ENCODE measurements around the gene CDK19. TPM values are rescaled to one million over a fixed set of nuclear protein-coding genes. Genes with fewer than 3 reads are reported as not detected.

The CDK19 gene
- total RNA-seq, 1 donor = 15.6 TPM

DNA sequence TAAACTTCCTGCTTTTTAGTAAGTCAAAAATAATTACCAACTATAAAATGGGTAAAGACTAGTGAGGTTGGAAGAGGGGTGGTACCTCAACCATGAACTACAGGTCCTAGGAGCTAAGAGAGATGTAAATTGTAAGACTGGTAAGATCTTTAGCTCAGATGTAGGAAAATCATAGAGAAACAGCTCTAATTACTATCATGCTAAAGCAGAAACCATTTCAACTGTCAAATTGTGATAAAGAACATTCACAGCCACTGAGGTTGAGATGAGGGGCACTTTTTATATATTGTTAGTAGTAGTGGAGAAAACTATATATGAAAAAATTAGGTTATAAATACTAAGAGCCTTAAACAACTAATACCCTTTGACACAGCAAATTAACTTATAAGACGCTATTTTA is 20.0 kb downstream of the CDK19 start:
- DNase-seq (ENCODE audit: insufficient read length, low spot score, missing footprints) = no peak
- Histone ChIP-seq H3K36me3 (ENCODE audit: insufficient read depth, low read length) (no peaks in the 10 kb centered on the region), H3K9me3 (ENCODE audit: low read depth, low read length) (no peaks in the 10 kb centered on the region), H3K27ac (ENCODE audit: low read depth, low read length) (no peak overlapping the region), H3K27me3 (ENCODE audit: insufficient read depth, low read length) (no peaks in the 10 kb centered on the region), H3K4me1 (ENCODE audit: insufficient read depth, low read length) (no peaks in the 10 kb centered on the region), H3K79me2 (ENCODE audit: insufficient read depth, low read length) (peaks cover 25% of the 10 kb centered on the region), H4K20me1 (ENCODE audit: insufficient read depth, low read length) (no peaks in the 10 kb centered on the region), H3K4me2 (ENCODE audit: insufficient read depth, low read length) (no peak overlapping the region), H3K4me3 (ENCODE audit: insufficient read depth, low read length) (no peak overlapping the region), H2AFZ (ENCODE audit: low read length) (no peak overlapping the region)
- TF ChIP-seq, protein P1, sequence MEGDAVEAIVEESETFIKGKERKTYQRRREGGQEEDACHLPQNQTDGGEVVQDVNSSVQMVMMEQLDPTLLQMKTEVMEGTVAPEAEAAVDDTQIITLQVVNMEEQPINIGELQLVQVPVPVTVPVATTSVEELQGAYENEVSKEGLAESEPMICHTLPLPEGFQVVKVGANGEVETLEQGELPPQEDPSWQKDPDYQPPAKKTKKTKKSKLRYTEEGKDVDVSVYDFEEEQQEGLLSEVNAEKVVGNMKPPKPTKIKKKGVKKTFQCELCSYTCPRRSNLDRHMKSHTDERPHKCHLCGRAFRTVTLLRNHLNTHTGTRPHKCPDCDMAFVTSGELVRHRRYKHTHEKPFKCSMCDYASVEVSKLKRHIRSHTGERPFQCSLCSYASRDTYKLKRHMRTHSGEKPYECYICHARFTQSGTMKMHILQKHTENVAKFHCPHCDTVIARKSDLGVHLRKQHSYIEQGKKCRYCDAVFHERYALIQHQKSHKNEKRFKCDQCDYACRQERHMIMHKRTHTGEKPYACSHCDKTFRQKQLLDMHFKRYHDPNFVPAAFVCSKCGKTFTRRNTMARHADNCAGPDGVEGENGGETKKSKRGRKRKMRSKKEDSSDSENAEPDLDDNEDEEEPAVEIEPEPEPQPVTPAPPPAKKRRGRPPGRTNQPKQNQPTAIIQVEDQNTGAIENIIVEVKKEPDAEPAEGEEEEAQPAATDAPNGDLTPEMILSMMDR (IDR thresholded peaks at IDR 0.05; ENCODE audit: extremely low read depth, low read depth, low read length) = no peak

DNA sequence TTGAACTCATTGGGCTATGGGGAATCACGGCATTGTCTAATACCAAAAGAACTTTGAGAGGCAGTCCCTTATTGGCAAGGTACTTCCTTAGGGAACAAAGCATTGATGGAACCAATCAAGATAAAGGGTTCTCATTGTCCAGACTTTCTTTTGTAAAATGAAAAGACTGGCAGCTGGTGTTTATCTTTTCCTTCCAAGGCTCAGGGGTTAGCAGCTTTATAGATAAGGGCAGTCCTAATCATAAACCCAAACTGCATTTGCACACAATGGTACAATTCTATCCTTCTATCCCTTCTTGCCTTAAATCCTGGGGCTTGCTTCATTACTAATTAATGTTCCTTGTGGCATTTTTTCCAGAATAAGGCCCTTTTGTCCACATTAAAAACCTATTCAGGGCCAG is 28.6 kb downstream of the CDK19 start:
- Histone ChIP-seq H3K9me3 (ENCODE audit: low read depth, low read length) (no peaks in the 10 kb centered on the region), H2AFZ (ENCODE audit: low read length) (no peak overlapping the region), H4K20me1 (ENCODE audit: insufficient read depth, low read length) (peaks cover 13% of the 10 kb centered on the region), H3K27me3 (ENCODE audit: insufficient read depth, low read length) (no peaks in the 10 kb centered on the region), H3K79me2 (ENCODE audit: insufficient read depth, low read length) (peaks cover 6% of the 10 kb centered on the region), H3K36me3 (ENCODE audit: insufficient read depth, low read length) (no peaks in the 10 kb centered on the region), H3K4me1 (ENCODE audit: insufficient read depth, low read length) (peaks cover 7% of the 10 kb centered on the region), H3K4me3 (ENCODE audit: insufficient read depth, low read length) (no peak overlapping the region), H3K27ac (ENCODE audit: low read depth, low read length) (no peak overlapping the region), H3K4me2 (ENCODE audit: insufficient read depth, low read length) (no peak overlapping the region)
- DNase-seq (ENCODE audit: insufficient read length, low spot score, missing footprints) = no peak
- TF ChIP-seq, protein P1 (IDR thresholded peaks at IDR 0.05; ENCODE audit: extremely low read depth, low read depth, low read length) = no peak

DNA sequence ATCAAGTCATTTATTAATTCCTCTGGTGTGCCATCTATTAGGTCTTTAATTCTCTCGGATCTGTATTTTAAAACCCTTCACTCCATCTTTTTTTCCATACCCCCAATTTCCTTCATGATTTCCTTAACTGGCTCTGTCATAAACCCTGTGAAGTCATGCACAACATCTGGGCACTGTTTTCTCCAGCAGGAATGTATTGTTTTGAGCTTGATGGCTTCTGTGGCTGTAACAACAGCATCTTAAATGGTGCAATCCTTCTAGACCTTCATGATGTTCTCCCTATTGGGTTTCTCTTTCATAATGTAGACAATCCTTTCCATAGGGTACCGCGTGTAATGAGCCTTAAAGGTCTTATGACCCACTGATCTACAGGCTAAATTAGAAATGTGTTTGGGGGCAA is 29.0 kb downstream of the CDK19 start:
- Histone ChIP-seq H3K9me3 (ENCODE audit: low read depth, low read length) (no peaks in the 10 kb centered on the region), H4K20me1 (ENCODE audit: insufficient read depth, low read length) (peaks cover 17% of the 10 kb centered on the region), H3K27ac (ENCODE audit: low read depth, low read length) (no peak overlapping the region), H3K4me3 (ENCODE audit: insufficient read depth, low read length) (no peak overlapping the region), H3K4me2 (ENCODE audit: insufficient read depth, low read length) (no peak overlapping the region), H3K36me3 (ENCODE audit: insufficient read depth, low read length) (no peaks in the 10 kb centered on the region), H3K79me2 (ENCODE audit: insufficient read depth, low read length) (peaks cover 10% of the 10 kb centered on the region), H2AFZ (ENCODE audit: low read length) (no peak overlapping the region), H3K4me1 (ENCODE audit: insufficient read depth, low read length) (peaks cover 11% of the 10 kb centered on the region), H3K27me3 (ENCODE audit: insufficient read depth, low read length) (no peaks in the 10 kb centered on the region)
- no peak for DNase-seq (ENCODE audit: insufficient read length, low spot score, missing footprints)
- TF ChIP-seq, protein P1 (IDR thresholded peaks at IDR 0.05; ENCODE audit: extremely low read depth, low read depth, low read length) = no peak

DNA sequence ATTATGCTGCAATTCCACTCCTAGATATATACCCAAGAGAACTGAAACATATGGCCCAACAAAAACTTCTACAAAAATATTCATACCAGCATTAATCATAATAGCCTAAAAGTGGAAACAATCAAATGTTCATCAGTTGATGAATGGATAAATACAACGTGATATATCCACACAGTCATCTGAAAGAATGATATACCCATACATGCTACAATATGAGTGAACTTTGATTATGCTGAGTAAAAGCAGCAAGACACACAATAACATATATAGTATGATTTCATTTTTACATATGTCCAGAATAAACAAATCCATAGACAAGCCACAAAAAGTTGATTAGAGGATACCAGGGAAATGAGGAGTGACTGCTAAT is 30.7 kb downstream of the CDK19 start:
- no peak overlapping the region for H3K27ac ChIP-seq (ENCODE audit: low read depth, low read length)
- peaks cover 13% of the 10 kb centered on the region for H3K4me1 ChIP-seq (ENCODE audit: insufficient read depth, low read length)
- H3K27me3 ChIP-seq (ENCODE audit: insufficient read depth, low read length) = no peaks in the 10 kb centered on the region
- no peaks in the 10 kb centered on the region for H3K9me3 ChIP-seq (ENCODE audit: low read depth, low read length)
- H3K4me2 ChIP-seq (ENCODE audit: insufficient read depth, low read length) = no peak overlapping the region
- TF ChIP-seq, protein P1 (IDR thresholded peaks at IDR 0.05; ENCODE audit: extremely low read depth, low read depth, low read length) = no peak
- no peak overlapping the region for H3K4me3 ChIP-seq (ENCODE audit: insufficient read depth, low read length)
- peaks cover 14% of the 10 kb centered on the region for H3K79me2 ChIP-seq (ENCODE audit: insufficient read depth, low read length)
- DNase-seq (ENCODE audit: insufficient read length, low spot score, missing footprints) = no peak
- H3K36me3 ChIP-seq (ENCODE audit: insufficient read depth, low read length) = no peaks in the 10 kb centered on the region
- H2AFZ ChIP-seq (ENCODE audit: low read length) = no peak overlapping the region
- H4K20me1 ChIP-seq (ENCODE audit: insufficient read depth, low read length) = peaks cover 21% of the 10 kb centered on the region
